GM19035 (cell line): Measurements from ENCODE around the gene GAREM2.

Experiments used
- ATAC-seq: cut with Tn5 transposase; IDR thresholded peaks from one replicate; pipeline ENCODE4 v1.9.1; 2021; ENCODE audit not compliant: unreplicated experiment

GAREM2 gene

DNA sequence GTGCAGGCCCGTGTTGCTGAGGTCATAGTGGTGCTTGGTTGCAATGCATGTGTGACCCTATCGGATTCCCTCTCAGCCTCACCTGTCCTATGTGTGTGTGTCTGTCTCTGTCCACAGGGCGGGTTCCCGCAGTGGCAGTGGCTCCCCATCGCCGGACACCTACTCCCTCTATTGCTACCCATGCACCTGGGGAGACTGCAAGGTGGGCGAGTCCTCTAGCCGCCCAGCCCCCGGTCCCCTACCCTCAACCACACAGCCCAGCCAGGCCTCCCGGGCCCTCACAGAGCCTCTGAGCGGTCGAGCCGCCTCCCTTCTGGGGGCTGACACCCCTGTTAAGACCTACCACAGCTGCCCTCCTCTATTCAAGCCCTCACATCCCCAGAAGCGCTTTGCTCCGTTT is 14.2 kb downstream of the GAREM2 start:
- ATAC-seq: no peak

DNA sequence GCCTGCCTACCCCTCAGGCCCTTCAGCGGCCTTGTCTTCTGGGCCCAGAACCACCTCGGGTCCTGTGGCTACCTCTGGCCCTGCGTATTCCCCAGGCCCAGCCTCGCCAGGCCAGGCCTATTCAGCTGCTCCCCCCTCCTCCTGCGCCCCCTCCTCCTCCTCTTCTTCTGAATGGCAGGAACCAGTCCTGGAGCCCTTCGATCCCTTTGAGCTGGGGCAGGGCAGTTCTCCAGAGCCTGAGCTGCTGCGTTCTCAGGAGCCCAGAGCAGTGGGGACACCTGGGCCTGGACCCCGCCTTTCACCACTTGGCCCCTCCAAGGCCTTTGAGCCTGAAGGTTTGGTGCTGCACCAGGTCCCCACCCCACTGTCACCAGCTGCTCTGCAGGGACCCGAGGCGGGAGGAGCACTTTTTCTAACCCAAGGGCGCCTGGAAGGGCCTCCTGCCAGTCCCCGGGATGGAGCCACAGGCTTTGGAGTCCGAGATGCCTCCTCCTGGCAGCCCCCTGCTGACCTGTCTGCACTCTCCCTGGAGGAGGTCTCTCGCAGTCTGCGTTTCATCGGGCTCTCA is 14.7 kb downstream of the GAREM2 start:
- no peak for ATAC-seq

DNA sequence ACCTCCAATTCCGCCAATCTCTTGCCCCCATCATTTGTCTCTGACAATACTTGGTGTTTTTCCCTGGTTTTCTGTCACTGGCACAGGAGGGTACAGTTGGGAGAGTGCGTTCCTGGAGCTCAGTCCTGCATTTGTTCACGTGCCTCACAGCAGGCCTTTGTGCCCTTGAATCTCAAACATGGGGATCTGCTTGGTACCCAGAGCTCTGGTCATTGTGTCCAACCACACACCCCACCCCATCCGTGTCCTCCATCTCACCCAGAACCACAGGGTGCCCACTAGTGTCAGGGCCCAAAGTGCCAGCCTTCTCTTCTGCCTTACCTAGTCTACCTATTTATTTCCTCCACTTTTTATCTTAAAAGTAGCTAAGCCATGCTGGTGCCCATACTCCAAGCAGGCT is 16.2 kb downstream of the GAREM2 start:
- ATAC-seq: no peak

DNA sequence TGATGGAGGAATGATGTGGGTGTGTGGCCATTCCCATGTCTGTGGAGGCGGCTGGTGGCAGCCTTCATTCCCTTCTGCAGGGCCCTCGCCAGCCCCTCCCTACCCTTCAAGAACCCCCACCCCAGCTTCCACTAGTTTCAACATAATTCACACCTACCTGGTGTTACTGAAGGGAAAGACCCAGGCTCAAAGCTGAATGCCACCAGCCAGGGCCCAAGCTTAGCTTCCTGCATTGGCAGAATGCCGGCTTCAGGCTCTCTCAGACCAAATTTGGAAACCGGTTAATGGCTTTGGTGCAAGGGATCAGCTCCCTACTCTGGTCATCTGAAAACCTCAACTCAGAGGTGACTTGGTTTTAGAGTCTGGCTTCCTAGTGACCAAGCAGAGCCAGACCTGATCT is 16.9 kb downstream of the GAREM2 start:
- ATAC-seq: no peak

DNA sequence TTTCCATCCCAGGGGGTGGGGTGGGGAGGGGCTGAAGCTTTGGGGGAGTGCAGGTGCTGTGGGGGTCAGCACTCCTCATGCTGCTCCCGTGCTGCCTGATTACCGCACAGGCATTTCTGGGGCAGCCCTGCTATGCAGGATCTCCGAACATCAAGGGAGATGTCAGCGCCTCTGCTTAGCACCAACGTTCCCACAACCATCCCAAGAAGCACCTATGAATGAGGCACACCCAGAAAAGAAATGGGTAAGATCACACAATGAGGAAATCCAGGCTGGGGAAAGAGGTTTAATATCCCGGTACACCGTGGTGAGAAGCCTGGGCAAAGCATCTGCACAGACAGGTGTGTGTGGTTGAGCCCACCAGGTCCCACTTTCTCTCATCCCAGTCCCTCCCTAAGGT is 17.5 kb downstream of the GAREM2 start:
- no peak for ATAC-seq

DNA sequence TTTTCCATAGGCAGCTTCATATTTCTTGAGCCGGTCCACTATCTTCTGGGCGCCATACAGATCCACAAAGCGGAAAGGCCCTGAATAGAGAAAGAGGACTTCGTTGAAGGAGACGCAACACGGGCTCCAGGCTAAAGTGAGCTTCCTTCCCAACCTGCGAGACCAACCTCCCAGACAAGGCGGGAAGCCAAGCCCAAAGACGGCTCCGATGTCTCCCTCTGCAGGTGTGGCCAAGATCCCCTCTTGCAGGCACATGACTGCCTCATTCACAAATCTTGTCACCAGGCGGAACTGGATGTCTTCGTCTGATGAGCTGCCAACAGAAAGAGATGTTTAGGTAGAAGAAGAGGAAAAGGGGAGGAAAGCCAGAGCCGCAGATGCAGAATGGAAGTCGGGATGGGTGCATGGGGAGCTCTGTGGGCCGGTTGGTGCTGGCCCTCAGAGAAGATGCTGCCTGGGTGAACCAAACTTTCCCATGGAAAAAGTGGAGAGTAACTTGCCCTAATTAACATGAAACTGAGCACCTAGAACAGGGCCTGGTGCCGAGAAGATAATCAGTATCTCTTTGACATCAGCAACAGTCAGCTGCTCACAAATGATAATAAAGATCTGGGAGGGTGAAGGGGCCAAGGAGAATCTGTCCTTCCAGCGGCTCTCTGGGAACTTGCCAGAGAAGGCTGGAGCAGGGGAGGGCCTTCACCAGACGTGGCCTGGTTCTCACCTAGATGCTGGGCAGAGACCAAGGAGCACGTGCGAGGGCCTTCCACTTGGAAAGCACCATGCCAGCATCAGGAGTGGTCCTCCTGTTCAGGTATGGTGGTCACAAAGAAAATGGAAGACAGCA is 18.6 kb downstream of the GAREM2 start:
- no peak for ATAC-seq

DNA sequence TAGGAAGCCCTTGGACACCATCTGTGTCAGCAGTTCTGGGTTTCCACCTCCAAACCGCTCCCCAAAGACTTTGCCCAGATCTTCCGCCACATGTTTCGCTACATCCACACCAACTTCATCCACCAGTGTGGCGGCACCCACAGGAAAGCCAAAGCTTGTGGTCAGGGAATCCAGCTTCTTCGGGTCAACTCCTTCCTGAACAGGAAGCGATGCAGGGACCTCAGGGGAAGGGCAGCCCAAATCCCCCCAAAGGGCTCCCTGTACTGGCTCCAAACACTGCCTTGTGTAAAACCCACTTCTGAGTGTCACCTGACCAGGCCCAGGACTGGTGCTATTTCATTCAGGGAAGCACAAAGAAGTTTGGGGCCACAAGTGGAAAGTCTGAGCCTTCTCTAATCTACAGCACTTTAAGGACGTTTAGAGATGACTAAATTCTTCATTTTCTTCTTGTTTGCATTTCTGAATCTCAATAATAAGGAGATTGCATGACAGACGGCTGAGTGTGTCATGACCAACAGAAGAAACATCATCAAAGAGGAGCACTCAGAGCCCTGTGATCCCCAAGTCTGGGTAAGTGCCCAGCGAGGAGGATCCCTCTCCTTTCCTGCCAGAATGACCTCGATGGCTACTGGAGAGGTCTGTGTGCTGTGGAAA is 20.8 kb downstream of the GAREM2 start:
- ATAC-seq: no peak

DNA sequence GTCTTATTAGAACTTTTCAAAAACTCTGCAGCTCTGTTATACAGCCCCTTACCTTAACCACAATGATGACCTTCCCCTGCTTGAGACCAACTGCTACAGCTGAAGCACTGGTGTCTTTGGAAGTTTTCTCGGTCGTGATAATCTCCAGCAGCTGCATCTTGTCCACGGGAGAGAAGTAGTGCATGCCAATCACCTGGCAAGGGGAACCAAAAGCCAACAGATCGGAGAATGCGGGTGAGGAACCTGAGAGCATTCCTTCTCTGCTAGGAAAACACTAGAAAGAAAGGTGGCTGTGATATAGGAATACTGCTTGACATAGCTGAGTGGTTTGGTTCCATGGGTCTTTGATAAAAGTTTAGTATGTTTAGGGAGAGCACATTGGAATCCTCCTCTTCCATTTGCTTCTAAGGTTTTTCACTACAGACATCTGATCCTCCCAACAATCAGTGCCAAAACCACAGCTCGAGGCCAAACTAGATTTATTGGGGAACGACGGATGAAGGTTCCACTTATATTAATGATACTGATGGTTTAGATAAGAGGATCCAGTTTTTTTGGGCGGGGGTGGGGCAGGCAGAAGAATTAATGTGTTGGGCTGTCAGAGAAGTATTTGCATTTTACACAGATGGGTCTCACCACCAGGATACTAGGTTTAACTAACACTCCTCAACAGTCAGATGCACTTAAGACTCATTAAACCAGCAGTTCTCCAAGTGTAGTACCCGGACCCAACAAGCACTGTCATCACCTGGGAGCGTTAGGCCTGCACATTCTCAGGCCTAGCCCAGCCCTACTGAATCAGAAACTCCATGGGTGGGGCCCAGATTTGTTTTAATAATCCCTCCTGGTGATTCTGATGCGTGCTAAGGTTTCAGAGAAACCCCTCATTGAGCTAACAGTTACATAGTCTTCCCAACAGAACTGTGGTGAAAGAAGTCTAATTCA is 22.4 kb downstream of the GAREM2 start:
- ATAC-seq: no peak

DNA sequence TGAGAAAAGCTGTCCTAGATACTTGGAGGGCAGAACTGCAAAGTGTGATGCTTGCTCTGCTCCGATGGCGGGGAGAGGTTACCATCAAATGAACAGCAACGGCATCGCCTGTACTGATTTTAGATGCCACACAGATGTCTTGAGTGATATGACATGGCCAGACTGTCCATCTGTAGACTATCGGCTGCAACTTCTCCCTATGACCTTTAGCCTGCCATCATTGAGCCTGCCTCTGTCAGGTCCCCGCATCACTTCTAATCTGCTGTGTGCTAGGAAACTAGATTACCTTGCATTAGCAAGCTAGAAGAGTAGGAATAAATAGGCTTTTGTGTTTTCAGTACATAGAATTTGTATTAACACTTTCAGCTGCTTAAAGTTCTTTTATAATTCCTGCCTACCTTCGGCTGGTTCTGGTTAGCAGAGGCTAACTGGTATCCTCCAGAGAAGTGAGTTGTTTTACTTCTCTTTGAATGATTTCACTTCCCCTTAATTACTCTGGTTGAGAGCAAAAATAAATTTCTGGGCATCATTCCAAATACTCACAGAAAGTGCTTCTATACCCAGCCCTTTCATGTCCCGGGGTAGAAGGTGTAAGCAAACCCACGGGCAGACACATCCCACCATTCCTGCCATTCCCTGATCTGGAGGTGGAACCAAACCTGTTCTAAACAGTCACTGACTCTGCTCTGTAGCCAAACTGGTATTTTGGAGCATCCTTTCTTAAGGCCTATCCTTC is 24.0 kb downstream of the GAREM2 start:
- ATAC-seq: no peak

DNA sequence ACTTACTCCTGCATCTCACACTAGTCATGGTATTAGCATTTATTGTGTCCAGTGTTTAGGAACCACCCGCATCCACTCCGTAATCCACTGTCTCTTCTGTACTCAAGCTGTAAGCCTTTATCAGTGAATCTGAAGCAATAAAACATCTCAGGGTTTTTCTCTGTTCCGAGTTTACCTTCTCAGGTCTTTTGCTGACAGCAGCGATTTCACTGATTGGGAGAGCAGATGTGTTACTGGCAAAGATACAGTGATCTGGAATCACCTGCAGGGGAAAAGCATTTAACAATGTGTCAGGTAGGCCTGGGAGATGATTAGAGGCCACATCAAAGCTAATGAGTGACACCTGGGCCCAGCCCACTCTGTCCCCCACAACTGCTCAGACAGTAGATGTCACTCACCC is 24.6 kb downstream of the GAREM2 start:
- ATAC-seq: no peak

DNA sequence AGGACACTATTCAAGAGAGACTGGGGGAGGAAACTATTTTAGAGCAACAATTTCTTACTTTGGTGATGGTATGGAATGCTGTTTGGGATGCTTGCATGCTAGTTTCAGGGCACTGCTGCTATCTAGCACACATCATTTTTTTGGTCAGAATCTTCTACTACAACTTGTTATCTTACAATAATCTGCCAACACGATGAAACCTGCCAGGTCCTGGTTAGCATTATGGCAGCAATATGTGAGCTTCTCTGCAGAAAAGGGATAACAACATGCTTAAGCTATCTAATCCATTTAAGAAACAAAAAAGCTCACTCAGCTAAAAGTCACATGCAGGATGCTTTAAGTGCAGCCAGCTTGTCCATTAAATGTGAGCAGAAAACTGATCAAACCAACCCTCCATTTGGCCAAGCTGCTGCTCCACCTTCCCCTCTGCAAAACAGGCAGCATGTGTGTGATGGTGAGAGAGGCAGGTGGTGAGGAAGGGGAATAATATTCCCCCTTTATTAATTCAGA is 30.1 kb downstream of the GAREM2 start:
- ATAC-seq: no peak

DNA sequence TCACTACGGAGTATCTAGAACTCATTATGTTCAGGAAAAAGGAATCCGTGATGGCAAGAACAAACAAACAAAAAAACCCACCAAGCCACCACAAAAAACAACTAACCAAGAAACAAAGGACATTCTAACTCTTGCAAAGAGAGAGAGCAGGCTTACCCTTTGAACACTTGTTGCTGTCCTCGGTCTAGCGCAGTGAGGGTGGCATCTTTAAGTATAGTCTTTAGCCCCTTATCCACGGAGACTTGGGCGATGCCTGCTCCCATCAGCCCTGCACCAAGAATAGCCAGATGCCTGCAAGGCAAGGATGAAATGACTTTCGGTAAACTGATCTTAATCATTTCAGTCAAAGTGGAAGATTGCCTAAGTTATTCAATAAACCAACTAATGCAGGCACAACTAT is 31.0 kb downstream of the GAREM2 start:
- ATAC-seq: no peak

DNA sequence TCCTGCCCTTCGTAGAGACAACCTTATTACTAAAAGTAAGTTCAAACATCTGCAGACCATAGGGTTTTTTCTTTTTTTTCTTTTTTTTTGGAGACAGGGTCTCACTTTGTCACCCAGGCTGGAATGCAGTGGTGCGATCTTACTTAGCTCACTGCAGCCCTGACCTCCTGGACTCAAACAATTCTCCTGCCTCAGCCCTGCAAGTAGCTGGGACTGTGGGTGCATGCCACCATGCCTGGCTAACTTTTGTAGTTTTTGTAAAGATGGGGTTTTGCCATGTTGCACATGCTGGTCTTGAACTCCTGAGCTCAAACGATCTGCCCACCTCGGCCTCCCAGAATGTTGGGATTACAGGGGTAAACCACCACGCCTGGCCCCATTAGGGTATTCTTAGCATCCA is 39.1 kb downstream of the GAREM2 start:
- ATAC-seq: no peak

DNA sequence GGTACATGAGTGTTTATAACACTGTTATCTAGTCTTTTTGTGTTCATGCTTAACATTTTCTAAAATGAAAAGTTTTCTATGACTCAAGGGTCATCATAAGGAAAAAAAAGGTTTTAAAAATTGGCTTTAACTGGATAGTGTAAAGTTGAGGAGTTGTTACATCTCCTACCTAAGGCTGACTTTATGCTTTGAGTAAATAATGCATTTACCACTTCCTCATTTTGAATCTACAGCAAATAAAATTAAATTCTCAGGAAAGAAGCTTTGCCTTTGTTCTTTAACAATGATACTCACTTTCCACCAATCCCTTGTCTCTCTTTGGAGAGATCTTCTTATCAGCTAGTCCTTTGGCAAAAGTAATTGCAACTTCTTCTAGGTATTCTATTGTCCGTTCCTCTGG is 41.9 kb downstream of the GAREM2 start:
- no peak for ATAC-seq

DNA sequence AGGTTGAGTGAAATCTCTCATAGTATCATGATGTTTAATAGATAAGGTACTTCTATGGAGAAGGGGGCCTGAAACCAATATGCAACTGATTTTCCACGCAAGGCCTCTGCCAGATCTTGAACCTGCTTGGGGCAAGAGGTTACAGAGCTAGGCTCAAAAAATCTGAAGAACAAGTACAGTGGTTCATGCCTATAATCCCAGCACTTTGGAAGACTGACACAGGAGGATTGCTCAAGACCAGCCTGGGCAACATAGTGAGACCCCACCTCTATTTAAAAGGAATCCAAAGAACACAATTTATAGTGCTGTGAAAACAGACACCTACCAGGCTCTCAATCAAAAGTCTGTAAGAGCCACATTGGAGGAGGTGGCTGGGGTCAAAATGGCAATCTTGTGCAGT is 42.9 kb downstream of the GAREM2 start:
- no peak for ATAC-seq

DNA sequence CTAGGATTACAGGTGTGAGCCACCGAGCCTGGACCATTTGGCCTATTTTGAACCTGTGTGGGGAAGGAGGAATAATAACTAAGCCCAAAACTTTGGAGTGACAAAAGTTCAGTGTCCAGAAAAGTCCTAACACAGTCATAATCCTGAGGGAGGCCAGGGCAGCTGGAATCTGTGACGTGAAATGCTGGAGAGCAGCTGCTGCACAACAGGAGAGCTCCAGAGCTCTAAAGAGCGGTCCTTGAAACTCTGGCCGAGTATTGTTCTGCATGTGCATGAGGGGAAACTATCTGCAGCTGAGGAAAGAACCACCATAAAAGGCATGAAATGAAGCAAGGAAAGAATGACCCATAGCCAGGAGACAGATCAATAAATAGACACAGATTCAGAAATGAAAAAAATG is 43.7 kb downstream of the GAREM2 start:
- no peak for ATAC-seq

DNA sequence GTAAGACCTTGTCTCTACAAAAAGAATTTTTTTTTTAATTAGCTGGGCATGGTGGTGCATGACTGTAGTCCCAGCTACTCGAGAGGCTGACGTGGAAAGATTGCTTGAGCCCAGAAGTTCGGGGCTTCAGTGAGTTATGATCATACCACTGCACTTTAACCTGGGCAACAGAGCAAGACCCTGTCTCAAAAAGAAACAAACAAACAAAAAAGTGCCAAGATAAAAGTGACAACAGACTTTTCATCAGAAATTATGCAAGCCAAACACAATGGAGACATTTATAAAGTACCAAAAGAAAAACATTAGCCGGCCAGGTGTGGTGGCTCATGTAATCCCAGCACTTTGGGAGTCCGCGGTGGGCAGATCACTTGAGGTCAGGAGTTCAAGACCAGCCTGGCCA is 44.8 kb downstream of the GAREM2 start:
- ATAC-seq: no peak

DNA sequence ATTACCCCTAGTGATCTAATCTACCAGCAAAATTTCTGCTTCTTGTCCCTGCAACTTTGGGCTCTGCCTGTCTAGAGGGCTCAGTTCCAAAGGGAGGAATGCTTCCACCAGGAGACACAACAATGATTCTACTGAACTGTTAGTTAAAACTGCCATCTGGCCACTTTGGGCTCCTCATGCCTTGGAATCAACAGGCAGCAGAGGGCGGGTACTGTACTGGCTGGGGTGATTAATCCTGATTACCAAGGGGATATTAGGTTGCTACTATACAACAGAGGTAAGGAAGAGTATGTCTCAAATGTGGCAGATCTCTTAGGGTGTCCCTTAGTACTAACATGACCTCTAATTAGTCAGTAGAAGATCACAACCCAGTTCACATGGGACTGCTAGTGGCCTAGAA is 50.1 kb downstream of the GAREM2 start:
- no peak for ATAC-seq

DNA sequence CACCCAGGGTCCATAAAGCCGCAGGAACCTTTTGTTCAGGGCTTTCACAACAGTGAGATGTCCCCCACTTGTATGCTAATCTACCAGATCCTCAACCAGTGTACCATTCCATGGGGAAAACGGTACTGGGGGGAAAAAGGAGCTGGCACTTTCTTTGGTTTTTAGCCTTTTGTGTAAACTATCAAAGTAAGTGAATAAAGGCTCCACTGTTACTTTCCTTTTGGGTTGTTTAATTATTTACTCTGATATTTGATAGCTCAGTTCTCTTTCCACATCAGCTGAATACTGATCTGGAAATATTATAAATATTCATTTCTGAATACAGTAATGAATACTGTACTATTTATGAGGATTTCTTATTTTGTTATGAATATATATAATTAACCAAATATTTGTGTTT is 51.2 kb downstream of the GAREM2 start:
- ATAC-seq: no peak

DNA sequence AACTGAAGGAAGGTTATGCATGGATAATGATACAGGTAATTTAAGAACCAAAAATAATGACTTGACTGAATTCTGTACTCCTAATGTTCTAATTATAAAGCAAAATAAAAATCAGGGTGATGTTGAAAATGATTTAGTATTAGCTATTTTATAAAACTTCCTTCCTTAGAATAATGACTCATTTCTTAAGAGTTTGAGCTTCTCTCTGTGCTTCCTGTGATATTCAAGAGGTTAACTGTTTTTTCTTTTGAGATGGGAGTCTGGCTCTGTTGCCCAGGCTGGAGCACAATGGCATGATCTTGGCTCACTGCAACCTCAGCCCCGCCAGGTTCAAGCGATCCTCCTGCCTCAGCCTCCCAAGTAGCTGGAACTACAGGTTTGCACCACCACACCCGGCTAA is 56.7 kb downstream of the GAREM2 start:
- ATAC-seq: no peak
